HepG2 (cell line): ENCODE measurements around the gene AFTPH. TPM values are rescaled to one million over a fixed set of nuclear protein-coding genes. Genes with fewer than 3 reads are reported as not detected.
A peak's percentile ranks its signal among the peaks of the same experiment; 100 is the strongest.

Experiments used
- ARNT2 ChIP-seq: sonication (generic); formaldehyde crosslinking; IDR thresholded peaks from 2 replicates; pipeline ENCODE4 v1.8.0; 2022; ENCODE audit warnings: mild to moderate bottlenecking, low read depth, missing genetic modification reagents, moderate library complexity
- ATF5 ChIP-seq: sonication (generic); formaldehyde crosslinking; IDR thresholded peaks from 2 replicates; pipeline ENCODE4 v1.4.0; 2020; ENCODE audit warnings: mild to moderate bottlenecking, low read depth, missing genetic modification reagents
- CREB1 ChIP-seq, 2 experiments: fragments of 450-650 bp in 1 of 2; IDR thresholded peaks; 2 replicates each; pipeline ENCODE4 v1.6.1; 2016 to 2017; ENCODE audit warnings: control low read depth in 1 of 2, mild to moderate bottlenecking in 1 of 2, missing compliant biosample characterization in 1 of 2, missing genetic modification characterization in 1 of 2
- DNMT1 ChIP-seq: sonication (generic); formaldehyde crosslinking; IDR thresholded peaks from 2 replicates; pipeline ENCODE4 v1.5.1; 2020; ENCODE audit warnings: mild to moderate bottlenecking, missing genetic modification reagents
- EP300 ChIP-seq, 3 experiments: sonication (generic) in 1 of 3; formaldehyde crosslinking in 1 of 3; IDR thresholded peaks; 2 replicates each; pipeline versions ENCODE4 v1.5.1 to v1.6.1; 2011 to 2020; ENCODE audit warnings: low read depth in 2 of 3, low read length in 2 of 3, borderline replicate concordance in 1 of 3, improper control_type of control experiment in 1 of 3, mild to moderate bottlenecking in 1 of 3, missing genetic modification reagents in 1 of 3, moderate library complexity in 1 of 3
- HMGA1 ChIP-seq: sonication (generic); formaldehyde crosslinking; conservative IDR thresholded peaks from 2 replicates; pipeline ENCODE4 v1.4.0; 2020; ENCODE audit warnings: missing genetic modification reagents
- KAT7 ChIP-seq: IDR thresholded peaks from 2 replicates; pipeline ENCODE4 v1.6.1; 2018; ENCODE audit warnings: borderline replicate concordance, missing compliant biosample characterization
- MTF2 ChIP-seq: sonication (generic); formaldehyde crosslinking; IDR thresholded peaks from 2 replicates; pipeline ENCODE4 v1.5.0; 2020; ENCODE audit warnings: missing genetic modification reagents, borderline replicate concordance
- SALL2 ChIP-seq: sonication (generic); formaldehyde crosslinking; IDR thresholded peaks from 2 replicates; pipeline ENCODE4 v1.8.1; 2023; ENCODE audit warnings: mild to moderate bottlenecking, missing genetic modification reagents, inconsistent platforms
- SMAD9 ChIP-seq: sonication (generic); formaldehyde crosslinking; IDR thresholded peaks from 2 replicates; pipeline ENCODE4 v1.5.1; 2020; ENCODE audit warnings: mild to moderate bottlenecking, missing genetic modification reagents
- SMYD3 ChIP-seq: sonication (generic); formaldehyde crosslinking; IDR thresholded peaks from 2 replicates; pipeline ENCODE4 v1.8.1; 2023; ENCODE audit warnings: mild to moderate bottlenecking, missing genetic modification reagents
- SOX6 ChIP-seq, 2 experiments: fragments of 450-650 bp in 1 of 2; sonication (generic) in 1 of 2; formaldehyde crosslinking in 1 of 2; IDR thresholded peaks; 2 replicates each; pipeline versions ENCODE4 v1.4.0 to v1.6.1; 2017 to 2020; ENCODE audit warnings: antibody characterized with exemption in 1 of 2, mild to moderate bottlenecking in 1 of 2, missing genetic modification reagents in 1 of 2
- YEATS4 ChIP-seq: sonication (generic); formaldehyde crosslinking; IDR thresholded peaks from 2 replicates; pipeline ENCODE4 v1.4.0; 2020; ENCODE audit warnings: missing genetic modification reagents, borderline replicate concordance
- ZBTB2 ChIP-seq: sonication (generic); formaldehyde crosslinking; IDR thresholded peaks from 2 replicates; pipeline ENCODE4 v1.8.0; 2022; ENCODE audit warnings: low read depth, missing genetic modification reagents
- ZBTB7A ChIP-seq: sonication (generic); formaldehyde crosslinking; IDR thresholded peaks from 2 replicates; pipeline ENCODE4 v1.8.0; 2022; ENCODE audit warnings: mild to moderate bottlenecking, missing genetic modification reagents
- ZFP90 ChIP-seq: sonication (generic); formaldehyde crosslinking; IDR thresholded peaks from 2 replicates; pipeline ENCODE4 v1.8.0; 2022; ENCODE audit warnings: missing genetic modification reagents, mild to moderate bottlenecking, inconsistent platforms, borderline replicate concordance
- ZNF124 ChIP-seq: sonication (generic); formaldehyde crosslinking; IDR thresholded peaks from 2 replicates; pipeline ENCODE4 v1.4.0; 2020; ENCODE audit warnings: missing genetic modification reagents
- ZNF17 ChIP-seq: sonication (generic); formaldehyde crosslinking; IDR thresholded peaks from 2 replicates; pipeline ENCODE4 v1.5.0; 2020; ENCODE audit warnings: mild to moderate bottlenecking, missing genetic modification reagents
- ZNF280B ChIP-seq: sonication (generic); formaldehyde crosslinking; IDR thresholded peaks from 2 replicates; pipeline ENCODE4 v1.5.0; 2020; ENCODE audit warnings: missing genetic modification reagents, mild to moderate bottlenecking, borderline replicate concordance
- ZNF530 ChIP-seq: sonication (generic); formaldehyde crosslinking; IDR thresholded peaks from 2 replicates; pipeline ENCODE4 v1.5.0; 2020; ENCODE audit warnings: low read depth, mild to moderate bottlenecking, missing genetic modification reagents
- ZNF552 ChIP-seq: sonication (generic); formaldehyde crosslinking; IDR thresholded peaks from 2 replicates; pipeline ENCODE4 v1.9.0; 2022; ENCODE audit warnings: missing genetic modification reagents, mild to moderate bottlenecking, borderline replicate concordance
- ZNF589 ChIP-seq: sonication (generic); formaldehyde crosslinking; conservative IDR thresholded peaks from 2 replicates; pipeline ENCODE4 v1.8.0; 2022; ENCODE audit warnings: mild to moderate bottlenecking, moderate library complexity, missing genetic modification reagents
- ZNF782 ChIP-seq: sonication (generic); formaldehyde crosslinking; IDR thresholded peaks from 2 replicates; pipeline ENCODE4 v1.4.0; 2020; ENCODE audit warnings: missing genetic modification reagents, mild to moderate bottlenecking, borderline replicate concordance
- ZSCAN20 ChIP-seq: sonication (generic); formaldehyde crosslinking; IDR thresholded peaks from 2 replicates; pipeline ENCODE4 v1.4.0; 2020; ENCODE audit warnings: missing genetic modification reagents, mild to moderate bottlenecking, borderline replicate concordance
- ZSCAN22 ChIP-seq: sonication (generic); formaldehyde crosslinking; IDR thresholded peaks from 2 replicates; pipeline ENCODE4 v1.4.0; 2020; ENCODE audit warnings: mild to moderate bottlenecking, missing genetic modification reagents
- polyA plus RNA-seq, 8 experiments: library from polyadenylated mRNA; depleted of rRNA in 3 of 8; stranded (reverse) in 7 of 8; unstranded in 1 of 8; fragments of >200 nt; fragmentation: Illumina TruSeq in 4 of 8; extraction: Trizol in 4 of 8; gene quantifications; 2 replicates each; pipeline versions ENCODE4 v1.2.1 to v1.2.3, GENCODE V29; 2011 to 2016; ENCODE audit warnings: low read depth in 4 of 8, missing spikeins in 1 of 8, mixed read lengths in 1 of 8; ENCODE audit not compliant: insufficient read depth in 1 of 8
- total RNA-seq, 5 experiments: library from RNA; depleted of rRNA; stranded (reverse); fragments of >200 nt; fragmentation: Illumina TruSeq; extraction: Trizol; gene quantifications; 2 replicates each; pipeline ENCODE4 v1.2.3, GENCODE V29; 2016; ENCODE audit warnings: low read depth in 1 of 5

AFTPH gene
- total and polyA plus RNA-seq, 2 of the 13 experiments (the other 11 are each of a cell fraction or from before 2014, with no cell fraction given), result 27.5 to 36.8 TPM

GRCh38 chr2:64523666-64524603, at the start of gene AFTPH (continued):
- TF ChIP-seq ZNF280B (CRISPR knock-in tag), result no peak
- peak; percentile 34 to 54; a peak in 2 of 4 replicates for TF ChIP-seq EP300 (IDR thresholded peaks at IDR 0.05; ENCODE audit: low read depth in 2 of 2, low read length in 2 of 2)
- TF ChIP-seq EP300 (CRISPR knock-in tag; IDR thresholded peaks at IDR 0.05; ENCODE audit: borderline replicate concordance), result no peak; the same call in 1 of the 2 replicates
- TF ChIP-seq SALL2, result 0 out of 2 replicates have a peak, but pooled peaks have one; percentile 52
- TF ChIP-seq ZBTB7A (CRISPR knock-in tag), result peak; percentile 90
- TF ChIP-seq MTF2 (CRISPR knock-in tag), result no peak
- peak; percentile 94 for TF ChIP-seq ZBTB2 (CRISPR knock-in tag)
- no peak for TF ChIP-seq ZNF589 (CRISPR knock-in tag)
- TF ChIP-seq YEATS4 (CRISPR knock-in tag), result no peak; the same call in 1 of the 2 replicates
- TF ChIP-seq ZNF17, result no peak
- no peak for TF ChIP-seq ZSCAN20 (CRISPR knock-in tag)
- TF ChIP-seq ZSCAN22 (CRISPR knock-in tag), result no peak
- TF ChIP-seq KAT7 (CRISPR knock-in tag), result no peak; the same call in 1 of the 2 replicates
- TF ChIP-seq CREB1 (IDR thresholded peaks at IDR 0.05), result peak; percentile 98
- TF ChIP-seq CREB1 (CRISPR knock-in tag; IDR thresholded peaks at IDR 0.05), result peak; percentile 99
- TF ChIP-seq DNMT1, result no peak
- TF ChIP-seq SMAD9, result no peak
- TF ChIP-seq ZNF530 (CRISPR knock-in tag), result no peak
- TF ChIP-seq ZNF124 (CRISPR knock-in tag), result peak; percentile 39
- TF ChIP-seq ZNF552 (CRISPR knock-in tag), result no peak; the same call in 1 of the 2 replicates
- no peak for TF ChIP-seq SMYD3 (CRISPR knock-in tag)
- TF ChIP-seq ATF5 (CRISPR knock-in tag), result no peak
- TF ChIP-seq ARNT2 (CRISPR knock-in tag), result no peak
- TF ChIP-seq HMGA1 (CRISPR knock-in tag), result no peak
- TF ChIP-seq ZNF782 (CRISPR knock-in tag), result no peak
- peak; percentile 62; the same call in 1 of the 2 replicates for TF ChIP-seq ZFP90 (CRISPR knock-in tag)
- TF ChIP-seq SOX6 (IDR thresholded peaks at IDR 0.05), result no peak
- TF ChIP-seq SOX6 (CRISPR knock-in tag; IDR thresholded peaks at IDR 0.05), result peak; percentile 72
